Dermis microvascular lymphatic vessel endothelial cell (primary cell): Measurements from ENCODE around the gene POU6F1. TPM values are rescaled to one million over a fixed set of nuclear protein-coding genes. Genes with fewer than 3 reads are reported as not detected.
"Not testable (repeated sequence)": the region's sequence is repeated elsewhere in the genome, so short reads cannot be mapped to it uniquely, and the experiment has no call there.

ENCODE experiments used
- DNase-seq, 2 donors: peaks; one replicate each; pipeline versions ENCODE4 v3.0.0 to v3.0.0-alpha.2; 2010; ENCODE audit warnings: low read depth in 2 of 2
- total RNA-seq: library from RNA; depleted of rRNA; stranded (reverse); fragments of >200 nt; gene quantifications from 2 replicates; pipeline ENCODE4 v1.2.1, GENCODE V29; 2014

The POU6F1 gene
- total RNA-seq, 1 donor from 2014 or later: 1.3 TPM

DNA sequence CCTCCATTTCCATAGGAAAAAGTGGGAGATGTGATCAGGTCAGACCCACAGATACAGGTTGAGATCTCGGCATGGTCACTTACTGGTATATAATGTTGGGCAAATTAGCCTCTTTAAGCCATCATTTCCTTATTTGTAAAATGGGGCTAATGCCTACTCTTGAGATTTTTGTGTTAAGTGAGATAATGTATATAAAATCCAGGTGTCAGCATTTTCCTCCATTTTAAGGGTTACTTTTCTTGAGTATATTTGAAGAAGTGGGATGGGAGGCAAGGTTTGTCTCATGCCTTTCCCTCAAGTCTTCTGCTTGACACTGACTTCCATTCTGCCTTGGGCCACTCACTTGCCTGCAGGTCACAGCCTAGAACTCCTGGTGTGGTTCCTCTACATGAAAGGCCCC lies 10.1 kb upstream of the POU6F1 start:
- DNase-seq: no peak

DNA sequence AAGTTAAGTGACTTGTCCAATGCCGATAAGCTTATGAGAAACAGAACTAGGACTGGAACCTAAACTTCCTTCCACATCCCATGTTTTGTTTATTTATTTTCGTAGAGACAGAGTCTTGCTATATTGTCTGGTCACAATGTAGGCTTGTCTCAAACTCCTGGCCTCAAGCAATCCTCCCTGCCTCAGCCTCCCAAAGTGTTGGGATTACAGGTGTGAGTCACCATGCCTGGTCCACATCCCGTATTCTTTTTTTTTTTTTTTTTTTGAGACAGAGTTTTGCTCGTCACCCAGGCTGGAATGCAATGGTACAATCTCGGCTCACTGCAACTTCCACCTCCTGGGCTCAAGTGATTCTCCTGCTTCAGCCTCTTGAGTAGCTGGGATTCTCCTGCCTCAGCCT lies 9.2 kb upstream of the POU6F1 start:
- DNase-seq: not testable (repeated sequence)

DNA sequence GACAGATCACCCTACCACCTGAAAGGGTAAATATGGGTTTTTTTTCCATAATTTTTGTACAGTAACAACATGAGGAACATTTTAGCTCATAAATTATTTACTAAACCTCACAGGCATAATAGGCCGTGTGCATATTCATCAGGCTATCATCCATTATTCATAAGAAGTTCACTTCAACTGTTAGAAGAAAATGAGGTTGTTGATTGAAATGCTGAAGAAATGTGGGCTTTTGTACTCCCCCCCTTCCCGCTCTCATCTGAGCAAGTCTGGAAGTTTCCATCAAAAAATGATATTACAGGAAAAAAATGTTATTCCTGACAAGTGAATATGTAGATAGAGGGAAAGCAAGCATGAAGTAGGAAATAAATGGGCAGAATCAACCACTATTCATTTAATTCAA lies 7.9 kb upstream of the POU6F1 start:
- no peak for DNase-seq

DNA sequence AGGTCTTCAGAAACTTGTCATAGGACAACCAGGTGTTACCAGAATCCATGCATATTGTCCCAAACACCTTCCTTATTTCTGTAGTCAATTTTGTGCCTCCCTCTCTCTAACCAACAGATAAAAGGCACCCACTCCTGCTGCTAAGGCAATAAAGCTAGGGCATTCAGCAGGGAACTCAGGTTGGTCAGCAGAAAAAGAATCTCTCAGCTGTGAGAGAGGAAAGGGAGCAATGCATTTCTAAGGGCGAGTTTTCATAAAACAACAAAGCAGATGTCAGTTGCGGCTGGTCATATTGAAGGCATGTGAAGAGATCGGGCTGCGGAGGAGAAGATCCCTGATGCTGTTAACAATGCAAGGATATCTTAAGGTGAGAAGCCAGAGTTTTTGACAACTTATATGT lies 7.4 kb upstream of the POU6F1 start:
- DNase-seq: no peak

DNA sequence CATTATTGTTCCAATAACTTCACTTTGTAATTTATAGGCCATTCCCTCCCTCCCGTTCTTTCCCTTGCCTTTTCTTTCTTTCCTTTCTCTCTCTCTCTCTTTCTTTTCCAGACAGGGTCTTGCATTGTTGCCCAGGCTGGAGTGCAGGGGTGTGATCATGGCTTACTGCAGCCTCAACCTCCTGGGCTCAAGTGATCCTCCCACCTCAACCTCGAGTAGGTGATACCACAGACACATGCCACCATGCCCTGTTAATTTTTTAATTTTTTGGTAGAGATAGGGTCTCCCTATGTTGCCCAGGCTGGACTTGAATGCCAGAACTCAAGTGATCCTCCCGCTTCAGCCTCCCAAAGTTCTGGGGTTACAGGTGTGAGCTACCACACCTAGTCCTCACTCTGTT lies 6.8 kb upstream of the POU6F1 start:
- no peak for DNase-seq

DNA sequence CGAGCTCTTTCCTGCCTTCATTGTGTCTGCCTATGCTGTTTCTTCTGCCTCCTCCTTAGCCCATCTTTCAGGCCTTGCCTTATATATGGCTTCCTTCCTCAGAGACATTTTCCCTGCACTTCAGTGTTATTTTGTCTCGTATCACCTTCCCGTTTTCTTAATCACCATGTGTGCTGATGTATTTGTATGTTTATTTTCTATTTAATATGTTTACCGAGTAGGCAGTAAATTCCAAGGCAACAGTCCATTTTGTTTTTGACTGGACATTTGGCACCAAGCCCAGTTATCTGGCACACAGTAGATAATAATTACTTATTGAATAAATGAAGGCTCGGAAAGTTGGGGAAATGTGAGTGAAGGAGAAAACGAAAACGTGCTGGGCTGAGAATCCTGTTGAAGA lies 4.6 kb upstream of the POU6F1 start:
- peak in 1 of 2 donors; percentile 69 for DNase-seq

DNA sequence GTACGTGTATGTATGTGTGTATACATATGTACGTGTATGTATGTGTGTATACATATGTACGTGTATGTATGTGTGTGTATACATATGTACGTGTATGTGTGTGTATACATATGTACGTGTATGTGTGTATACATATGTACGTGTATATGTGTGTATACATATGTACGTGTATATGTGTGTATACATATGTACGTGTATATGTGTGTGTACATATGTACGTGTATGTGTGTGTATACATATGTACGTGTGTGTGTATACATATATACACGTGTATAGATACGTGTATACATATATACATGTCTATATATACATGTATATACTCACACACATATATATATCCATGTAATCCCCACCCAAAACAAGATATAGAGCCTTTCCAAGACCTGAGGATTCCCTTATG lies 2.0 kb upstream of the POU6F1 start:
- not testable (repeated sequence) for DNase-seq

DNA sequence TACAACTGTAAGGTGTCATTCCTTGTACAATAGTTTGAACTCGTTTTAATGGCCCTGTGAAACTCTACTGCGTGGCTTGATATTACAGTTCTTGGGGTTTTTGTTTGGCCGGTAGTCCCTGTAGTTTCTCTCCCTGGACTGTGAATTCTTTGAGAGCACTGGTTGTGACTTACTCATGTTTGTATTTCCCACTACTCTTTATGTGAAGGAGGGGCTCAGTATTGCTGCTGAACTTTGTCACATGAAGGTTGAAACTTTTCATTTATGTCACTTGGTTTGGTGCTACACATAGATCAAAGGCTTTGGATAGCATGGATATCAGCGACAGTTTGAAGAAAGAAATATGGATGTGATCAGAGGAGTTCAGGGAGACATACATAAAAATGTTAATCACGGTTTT lies 1.5 kb upstream of the POU6F1 start:
- no peak for DNase-seq

DNA sequence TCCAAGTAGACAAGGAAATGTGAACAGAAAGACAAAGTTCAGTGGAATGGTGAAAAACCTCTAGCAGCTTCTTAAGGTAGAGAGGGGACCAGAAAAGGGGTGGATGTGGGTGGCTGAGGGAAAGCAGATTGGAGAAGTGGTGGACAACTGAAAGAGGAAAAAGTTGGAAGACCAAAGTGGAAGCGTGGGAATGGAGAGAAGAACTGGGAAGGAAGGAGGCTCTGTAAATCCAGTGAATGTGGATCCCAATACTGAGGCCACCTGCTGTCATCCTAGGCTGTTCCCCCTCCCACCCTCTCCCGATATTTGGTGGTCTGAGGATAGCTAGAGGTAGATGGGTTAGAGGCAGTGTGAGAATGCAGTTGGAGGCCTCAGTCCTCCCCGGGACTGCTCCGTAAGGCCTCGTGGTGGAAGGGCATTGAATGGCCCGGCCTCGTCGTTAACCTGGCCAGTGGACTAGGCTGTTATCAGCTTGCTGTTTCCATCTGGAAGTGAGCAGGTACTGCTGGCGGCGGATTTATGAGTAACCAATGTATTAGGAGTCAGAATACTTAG lies 822 bp upstream of the POU6F1 start:
- peak in 1 of 2 donors; percentile 35 for DNase-seq

DNA sequence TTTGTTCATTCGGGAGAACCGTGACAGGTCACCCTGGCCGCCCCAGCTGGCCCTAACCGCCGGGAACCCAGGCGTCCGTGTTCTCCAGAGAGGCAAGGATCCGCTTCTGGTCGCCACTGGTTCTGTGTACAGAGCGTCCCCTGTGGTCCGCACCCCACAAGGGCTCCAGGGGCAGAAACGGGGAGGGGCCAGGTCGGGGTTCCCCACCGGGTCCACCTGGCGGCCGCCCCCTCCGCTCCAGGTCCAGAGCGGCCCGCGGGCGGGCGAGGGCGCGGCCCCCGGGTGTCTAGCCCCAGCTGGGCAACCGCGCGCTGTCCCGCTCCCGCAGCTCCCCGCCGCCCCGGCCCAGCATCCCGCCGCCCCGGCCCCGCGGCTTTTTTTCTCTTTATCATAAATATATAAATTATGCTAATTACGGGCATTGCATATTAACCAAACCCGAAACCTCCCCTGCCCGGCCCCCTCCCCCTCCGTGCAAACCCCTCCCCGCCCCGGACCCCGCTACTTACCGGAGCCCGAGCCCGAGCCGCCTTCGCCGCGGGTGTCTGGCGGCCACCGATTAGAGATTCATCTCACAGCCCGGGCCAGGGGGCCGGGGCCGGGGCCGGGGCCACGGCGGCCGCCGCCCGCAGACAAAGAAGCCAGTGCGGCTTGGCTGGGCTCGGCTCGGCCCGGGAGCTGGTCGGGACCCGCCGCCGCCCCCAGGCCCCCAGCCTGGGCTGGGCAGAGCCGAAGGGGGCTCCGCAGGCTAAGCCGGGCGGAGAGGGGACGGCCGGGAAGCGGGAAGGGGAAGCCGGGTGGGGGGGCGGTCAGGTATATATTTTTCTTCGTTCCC lies 512 bp downstream of the POU6F1 start:
- DNase-seq: peak in 1 of 2 donors; percentile 47

DNA sequence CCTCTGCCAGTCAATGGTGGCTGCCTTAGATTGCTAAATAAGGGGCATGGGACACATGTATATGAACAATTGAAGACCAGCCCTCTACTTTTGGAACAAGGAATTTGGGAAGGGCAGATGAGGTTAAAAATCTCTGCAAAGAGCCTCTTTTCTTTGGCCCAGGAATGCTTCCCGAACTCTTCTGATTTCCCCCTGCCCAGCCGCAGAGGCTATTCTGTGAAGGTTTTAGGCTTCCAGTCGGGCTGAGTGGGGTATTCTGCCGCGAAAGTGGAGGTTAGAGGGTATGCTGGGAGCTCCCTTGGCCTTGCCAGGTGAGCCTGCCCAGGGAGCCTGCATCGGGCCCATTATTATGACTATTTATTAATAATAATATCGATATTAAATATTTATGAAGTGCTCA lies 1.2 kb downstream of the POU6F1 start:
- no peak for DNase-seq

DNA sequence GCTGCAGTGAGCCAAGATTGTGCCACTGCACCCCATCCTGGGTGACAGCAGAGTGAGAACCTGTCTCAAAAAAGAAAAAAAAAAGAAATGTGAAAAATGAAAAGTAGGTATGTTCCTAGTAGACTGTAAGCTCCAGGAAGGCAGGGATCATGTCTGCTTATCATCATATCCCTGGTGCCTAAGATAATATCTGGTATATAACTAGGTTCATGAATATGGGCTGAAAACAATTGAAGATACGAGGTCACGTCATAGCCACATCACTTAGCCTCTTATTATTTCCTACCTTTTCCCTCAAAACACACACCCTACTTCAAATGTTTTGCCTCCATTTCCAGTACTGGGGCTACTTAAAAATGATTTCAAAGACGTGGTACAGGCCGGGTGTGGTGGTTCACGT lies 3.0 kb downstream of the POU6F1 start:
- DNase-seq: no peak

DNA sequence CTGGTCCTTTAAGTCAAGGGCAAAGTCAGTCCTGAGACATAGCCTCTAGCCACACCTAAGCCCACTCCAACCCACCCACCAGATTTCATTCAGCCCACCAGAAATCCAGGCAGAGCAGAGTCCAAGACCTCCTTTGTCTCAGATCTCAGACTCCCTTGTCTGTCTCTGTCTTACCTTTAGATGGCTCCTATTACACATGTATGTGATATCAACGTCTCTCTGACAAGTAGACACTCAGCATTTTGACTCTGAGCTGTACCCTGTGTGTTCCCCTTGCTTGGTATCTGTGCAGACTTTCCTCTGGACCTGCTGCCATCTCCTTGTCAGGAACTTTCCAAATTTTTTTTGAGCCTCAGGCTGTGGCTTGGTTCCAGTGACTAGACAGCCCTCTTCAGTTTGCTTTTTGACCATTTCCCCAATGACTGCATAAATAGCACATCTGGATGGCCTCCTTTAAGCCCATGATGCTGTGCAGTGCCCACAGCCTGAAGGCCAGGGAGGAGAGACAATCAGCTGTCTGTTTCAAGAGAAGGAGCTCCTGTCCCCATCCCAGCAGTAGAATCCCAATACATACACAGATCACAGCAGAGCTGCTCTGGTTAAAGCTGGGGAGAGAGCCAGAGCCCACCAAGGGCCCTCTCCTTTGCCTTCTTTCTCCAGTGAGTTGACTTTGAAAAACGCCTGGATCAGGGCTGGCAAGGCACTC lies 7.0 kb downstream of the POU6F1 start:
- DNase-seq: no peak

DNA sequence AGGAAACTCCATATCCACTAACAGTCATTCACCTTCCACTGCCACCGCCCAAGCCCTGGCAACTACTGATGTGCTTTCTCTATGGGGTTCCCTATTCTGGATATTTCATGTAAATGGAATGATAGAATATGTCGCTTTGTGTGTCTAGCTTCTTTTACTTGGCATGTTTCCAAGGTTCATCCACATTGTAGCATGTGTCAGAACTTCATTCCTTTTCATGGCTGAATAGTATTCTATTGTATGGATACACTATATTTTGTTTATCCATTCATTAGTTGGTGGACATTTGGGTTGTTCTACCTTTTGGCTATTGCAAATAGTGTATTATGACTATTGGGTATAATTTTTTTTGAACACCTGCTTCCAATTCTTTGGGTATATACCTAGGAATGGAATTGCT lies 8.6 kb downstream of the POU6F1 start:
- no peak for DNase-seq

DNA sequence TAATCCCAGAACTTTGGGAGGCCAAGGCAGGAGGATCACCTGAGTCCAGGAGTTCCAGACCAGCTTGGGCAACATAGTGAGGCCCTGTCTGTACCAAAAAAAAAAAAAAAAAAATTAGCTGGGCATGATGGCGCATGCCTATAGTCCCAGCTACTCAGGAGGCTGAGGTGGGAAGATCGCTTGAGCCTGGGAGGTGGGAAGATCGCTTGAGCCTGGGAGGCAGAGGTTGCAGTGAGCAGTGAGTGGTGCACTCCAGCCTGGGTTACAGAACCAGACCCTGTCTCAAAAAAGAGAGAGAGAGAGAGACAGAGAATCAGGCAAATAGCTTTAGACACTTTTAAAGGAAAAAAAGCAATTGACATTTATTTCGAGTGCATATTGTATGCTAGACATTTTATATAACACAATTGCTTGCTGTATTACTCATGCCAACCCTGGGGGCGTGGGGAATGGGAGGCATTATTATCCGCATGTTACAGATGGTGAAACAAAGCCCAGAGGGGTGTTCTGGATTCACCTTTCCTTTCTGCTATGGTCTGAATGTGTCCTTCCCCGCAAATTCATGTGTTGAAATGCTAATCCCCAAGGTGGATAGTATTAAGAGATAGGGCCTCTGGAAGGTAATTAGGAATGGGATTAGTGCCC lies 9.7 kb downstream of the POU6F1 start:
- no peak for DNase-seq

DNA sequence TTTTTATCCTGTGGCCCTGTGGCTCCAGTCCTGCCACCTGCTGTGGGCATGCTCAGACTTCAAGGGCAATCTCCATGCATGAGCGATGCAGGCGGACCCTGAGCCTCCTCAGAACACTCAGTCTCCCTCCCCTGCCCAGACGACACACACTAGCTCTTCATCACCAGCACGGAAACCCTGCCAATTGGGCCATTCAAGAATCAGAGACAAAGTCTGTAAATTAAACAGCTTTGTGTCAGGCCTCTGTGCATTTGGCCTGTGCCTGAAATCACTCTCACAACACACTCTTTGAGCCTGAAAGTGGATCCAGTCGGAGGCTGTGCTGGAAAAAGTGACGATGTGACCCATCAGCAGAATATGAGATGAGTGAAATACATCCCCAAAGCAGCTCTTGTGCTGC lies 12.5 kb downstream of the POU6F1 start:
- DNase-seq: no peak

DNA sequence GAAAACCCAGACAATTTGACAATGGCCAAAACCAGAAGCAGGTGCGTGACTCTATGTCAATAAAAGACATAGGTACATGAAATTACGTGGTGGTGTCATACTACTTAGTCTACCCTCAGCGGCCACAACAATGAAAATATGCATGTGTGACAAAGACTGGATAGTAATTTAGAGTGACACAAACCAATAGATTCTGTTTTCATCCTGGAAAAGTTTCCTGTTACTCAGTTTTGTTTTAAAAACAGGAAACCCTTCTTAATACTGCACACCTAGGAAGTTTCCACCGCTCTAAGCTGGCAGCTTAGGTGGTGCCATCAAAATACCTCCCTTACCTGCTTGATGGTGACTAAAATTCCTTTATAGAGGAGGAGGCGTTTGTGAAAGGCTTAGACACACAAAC lies 15.1 kb downstream of the POU6F1 start:
- DNase-seq: no peak

DNA sequence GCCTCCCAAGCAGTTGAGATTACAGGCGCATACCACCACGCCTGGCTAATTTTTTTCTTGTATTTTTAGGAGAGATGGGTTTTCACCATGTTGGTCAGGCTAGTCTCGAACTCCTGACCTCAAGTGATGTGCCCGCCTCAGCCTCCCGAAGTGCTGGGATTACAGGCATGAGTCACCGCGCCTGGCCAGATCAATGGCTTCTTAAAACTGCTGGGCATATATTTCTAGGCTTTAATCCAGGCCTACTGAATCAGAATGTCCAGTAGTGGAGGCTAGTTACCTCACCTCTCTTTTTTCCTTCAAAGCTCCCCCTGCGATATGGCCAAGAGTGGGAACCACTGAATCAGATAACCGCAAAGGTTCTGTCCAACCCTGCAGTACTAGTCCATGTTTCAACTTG lies 17.1 kb downstream of the POU6F1 start:
- no peak for DNase-seq

DNA sequence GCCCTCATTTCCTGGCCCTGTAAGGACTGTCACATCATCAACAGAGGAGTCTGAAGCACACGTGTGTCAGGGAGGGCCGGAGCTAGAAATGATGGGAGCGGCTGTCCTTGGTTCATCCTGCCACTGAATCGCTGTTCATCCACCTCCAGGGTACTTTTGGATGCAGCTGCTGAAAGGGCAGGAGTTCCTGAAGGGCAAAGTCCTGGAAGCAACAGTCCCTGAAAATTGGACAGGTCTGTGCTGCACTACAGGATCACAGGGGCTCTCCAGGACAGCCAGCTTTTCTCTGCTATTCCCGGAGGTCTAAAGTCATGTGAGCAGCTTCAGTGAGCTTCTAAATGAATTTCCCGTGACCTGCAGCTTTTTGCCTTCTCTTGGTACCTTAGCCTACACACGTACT lies 17.7 kb downstream of the POU6F1 start:
- no peak for DNase-seq

DNA sequence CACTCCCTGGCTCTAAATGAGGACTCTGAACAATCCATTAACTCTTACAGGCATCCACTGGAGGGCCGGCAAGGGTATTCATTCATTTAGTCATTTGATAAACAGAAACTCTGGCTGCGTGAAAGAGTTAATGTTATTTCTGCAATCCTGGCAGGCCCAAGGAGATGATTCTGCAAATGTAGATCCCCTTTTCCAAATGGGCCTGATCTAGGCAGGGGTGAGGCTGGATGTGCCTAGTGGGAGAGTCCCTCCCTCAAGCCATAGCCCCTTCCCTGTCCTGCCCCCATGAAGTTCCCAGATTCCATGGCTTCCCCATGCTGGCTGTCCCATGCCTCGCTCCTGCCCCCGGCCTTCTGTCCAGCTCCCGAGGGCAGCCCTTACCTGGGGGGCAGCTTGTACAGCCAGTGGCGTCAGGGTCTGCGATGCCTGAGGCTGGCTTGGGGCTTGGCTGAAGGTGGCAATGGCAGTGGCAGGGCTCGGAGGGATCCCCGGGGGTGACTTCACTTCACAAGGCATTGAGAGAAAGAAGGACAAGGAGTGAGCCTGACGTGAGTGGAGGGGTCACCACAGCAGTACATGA lies 18.4 kb downstream of the POU6F1 start:
- no peak for DNase-seq

DNA sequence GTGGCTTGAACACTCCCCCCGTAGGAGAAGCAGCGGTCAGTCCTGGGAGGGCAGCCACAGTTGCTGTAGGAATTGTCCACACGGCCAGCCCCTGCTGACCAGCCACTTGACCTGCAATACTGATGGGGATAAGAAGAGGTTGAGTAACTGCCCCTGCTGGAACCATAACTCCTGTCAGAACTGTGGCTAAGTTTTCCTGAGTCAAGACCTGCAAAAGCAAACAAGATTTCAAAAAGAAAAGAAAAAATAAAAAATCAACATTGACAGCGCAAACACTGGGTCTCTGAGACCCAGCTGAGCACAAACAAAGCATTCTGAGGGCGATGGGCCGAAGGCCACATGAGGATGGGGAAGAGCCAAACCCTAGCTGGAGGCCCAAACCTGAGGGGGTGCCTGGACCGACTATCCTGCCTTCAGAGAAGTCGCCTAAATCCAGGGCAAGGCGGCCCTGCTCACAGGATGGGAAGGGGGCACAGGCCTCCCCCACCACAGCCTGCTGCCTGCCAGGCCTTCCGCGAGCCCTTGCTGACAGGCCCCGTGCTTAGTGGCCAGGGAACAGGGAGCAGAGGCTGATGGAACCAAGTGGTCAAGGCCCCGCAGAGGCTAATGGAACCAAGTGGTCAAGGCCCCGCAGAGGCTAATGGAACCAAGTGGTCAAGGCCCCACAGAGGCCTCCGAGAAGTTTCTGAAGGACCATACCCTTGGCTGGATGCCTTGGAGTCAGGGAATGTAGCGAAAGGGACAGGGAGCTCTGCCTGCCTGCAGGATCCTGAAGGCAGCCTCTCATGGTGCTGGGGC lies 19.1 kb downstream of the POU6F1 start:
- DNase-seq: no peak
